Muscle of leg (tissue), 16 donors: ENCODE results near the gene SLC38A7. TPM values are rescaled to one million over a fixed set of nuclear protein-coding genes. Genes with fewer than 3 reads are reported as not detected.

Experiments
- DNase-seq: peaks from one replicate; pipeline ENCODE4 v3.0.0; 2013
- H3K27ac ChIP-seq: one replicate; pipeline ENCODE4 v1.5.1; 2013; ENCODE audit warnings: mild to moderate bottlenecking, low read length, control low read depth
- H3K27me3 ChIP-seq: one replicate; pipeline ENCODE4 v1.6.1; 2013; ENCODE audit warnings: low read length; ENCODE audit not compliant: control insufficient read depth, insufficient read depth
- H3K36me3 ChIP-seq: one replicate; pipeline ENCODE4 v1.6.1; 2013; ENCODE audit warnings: low read length; ENCODE audit not compliant: control insufficient read depth, insufficient read depth
- H3K4me1 ChIP-seq: one replicate; pipeline ENCODE4 v1.6.1; 2013; ENCODE audit warnings: low read length; ENCODE audit not compliant: control insufficient read depth, insufficient read depth
- H3K4me3 ChIP-seq: one replicate; pipeline ENCODE4 v1.5.1; 2013; ENCODE audit warnings: low read length, control low read depth
- H3K9me3 ChIP-seq: replicated peaks from 2 replicates; pipeline ENCODE4 v1.6.1; 2013; ENCODE audit warnings: low read depth, low read length; ENCODE audit not compliant: control insufficient read depth
- WGBS: methylation state at CpG from one replicate; pipeline ENCODE4 v1.1.5; 2013; ENCODE audit warnings: missing lambda C conversion rate; ENCODE audit not compliant: insufficient coverage; 5-methylcytosine and 5-hydroxymethylcytosine counted together
- long read RNA-seq, 11 donors: transcript quantifications; one replicate each; lab custom pipeline, GENCODE V29; 2026
- polyA plus RNA-seq, 8 donors: library from polyadenylated mRNA; unstranded; fragments of 120-200 nt; gene quantifications; one replicate each; pipeline versions ENCODE4 v1.2.1 to v1.2.3, GENCODE V29; 2013; ENCODE audit warnings: inconsistent platforms in 1 of 8, low replicate concordance in 1 of 8; ENCODE audit not compliant: insufficient read length in 8 of 8, insufficient read depth in 1 of 8
- total RNA-seq: library from RNA; stranded (reverse); fragments of 120-200 nt; gene quantifications from one replicate; pipeline ENCODE4 v1.2.4, GENCODE V29; 2013

The SLC38A7 gene, protein sequence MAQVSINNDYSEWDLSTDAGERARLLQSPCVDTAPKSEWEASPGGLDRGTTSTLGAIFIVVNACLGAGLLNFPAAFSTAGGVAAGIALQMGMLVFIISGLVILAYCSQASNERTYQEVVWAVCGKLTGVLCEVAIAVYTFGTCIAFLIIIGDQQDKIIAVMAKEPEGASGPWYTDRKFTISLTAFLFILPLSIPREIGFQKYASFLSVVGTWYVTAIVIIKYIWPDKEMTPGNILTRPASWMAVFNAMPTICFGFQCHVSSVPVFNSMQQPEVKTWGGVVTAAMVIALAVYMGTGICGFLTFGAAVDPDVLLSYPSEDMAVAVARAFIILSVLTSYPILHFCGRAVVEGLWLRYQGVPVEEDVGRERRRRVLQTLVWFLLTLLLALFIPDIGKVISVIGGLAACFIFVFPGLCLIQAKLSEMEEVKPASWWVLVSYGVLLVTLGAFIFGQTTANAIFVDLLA
- total RNA-seq (5.8 TPM), polyA plus RNA-seq (10 to 100 TPM in 1 of 8 donors, 1 to 10 TPM in 7; 6.3 to 10.1 (median 8.0) TPM)
- long read RNA-seq, donor 1, full-length matches to known transcripts, result 2 of 2 reads
- long read RNA-seq, donor 1, partial matches to known transcripts, result 0 of 2 reads
- long read RNA-seq, donor 1, other reads (novel, unspliced or antisense), result 0 of 2 reads
- long read RNA-seq, donor 2, full-length matches to known transcripts, result 1 of 1 reads
- long read RNA-seq, donor 2, partial matches to known transcripts, result 0 of 1 reads
- long read RNA-seq, donor 2, other reads (novel, unspliced or antisense), result 0 of 1 reads
- long read RNA-seq, donor 3, full-length matches to known transcripts, result 2 of 2 reads
- long read RNA-seq, donor 3, partial matches to known transcripts, result 0 of 2 reads
- long read RNA-seq, donor 3, other reads (novel, unspliced or antisense), result 0 of 2 reads
- long read RNA-seq, donor 4, full-length matches to known transcripts, result 1 of 1 reads
- long read RNA-seq, donor 4, partial matches to known transcripts, result 0 of 1 reads
- long read RNA-seq, donor 4, other reads (novel, unspliced or antisense), result 0 of 1 reads
- long read RNA-seq, donor 5, full-length matches to known transcripts, result 5 of 5 reads
- long read RNA-seq, donor 5, partial matches to known transcripts, result 0 of 5 reads
- long read RNA-seq, donor 5, other reads (novel, unspliced or antisense), result 0 of 5 reads
- long read RNA-seq, donor 6, full-length matches to known transcripts, result 2 of 2 reads
- long read RNA-seq, donor 6, partial matches to known transcripts, result 0 of 2 reads
- long read RNA-seq, donor 6, other reads (novel, unspliced or antisense), result 0 of 2 reads
- long read RNA-seq, donor 7, full-length matches to known transcripts, result 3 of 3 reads
- long read RNA-seq, donor 7, partial matches to known transcripts, result 0 of 3 reads
- long read RNA-seq, donor 7, other reads (novel, unspliced or antisense), result 0 of 3 reads
- long read RNA-seq, donor 8, result 0 reads
- long read RNA-seq, donor 9, full-length matches to known transcripts, result 2 of 2 reads
- long read RNA-seq, donor 9, partial matches to known transcripts, result 0 of 2 reads
- long read RNA-seq, donor 9, other reads (novel, unspliced or antisense), result 0 of 2 reads
- long read RNA-seq, donor 10, full-length matches to known transcripts, result 4 of 4 reads
- long read RNA-seq, donor 10, partial matches to known transcripts, result 0 of 4 reads
- long read RNA-seq, donor 10, other reads (novel, unspliced or antisense), result 0 of 4 reads
- long read RNA-seq, donor 11, result 0 reads

DNA sequence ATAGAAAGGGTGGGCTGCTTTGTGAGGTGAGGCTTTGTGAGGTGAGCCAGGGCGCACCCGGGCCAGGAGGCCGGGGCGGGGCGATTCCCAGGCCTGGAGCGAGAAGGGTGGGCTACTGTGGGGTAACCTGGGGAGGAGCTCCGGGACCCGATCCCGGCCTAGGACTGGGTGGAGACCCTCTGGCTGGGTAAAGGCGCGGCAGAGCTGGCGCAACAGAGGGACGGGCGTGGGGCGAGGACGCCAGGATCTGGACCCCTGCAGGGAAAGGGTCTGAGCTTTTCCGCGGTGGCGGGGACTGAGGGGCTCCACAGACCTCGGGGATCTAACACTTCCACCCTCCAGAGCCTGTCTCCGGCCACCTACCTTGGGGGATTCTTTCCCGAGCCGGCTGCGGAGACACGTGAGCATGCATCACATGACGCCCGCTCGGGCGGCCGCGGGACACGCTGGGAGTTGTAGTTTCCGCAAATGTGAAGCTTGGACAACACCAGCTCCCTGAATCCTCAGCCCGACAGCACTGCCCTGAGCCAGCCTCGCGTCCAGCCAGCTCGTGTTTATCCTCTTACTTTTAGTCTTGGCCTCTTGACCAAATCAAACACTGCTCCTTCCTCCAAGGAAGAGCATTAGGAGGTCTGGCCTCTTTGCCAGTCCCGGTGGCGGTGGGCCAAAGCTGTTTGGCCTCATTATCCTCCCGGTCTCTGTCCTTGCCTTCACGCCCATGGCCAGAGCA, at the start of gene SLC38A7:
SLC38A7 (minus strand) TSS at position 417 of the 730 bp plus-strand sequence. CDS start 4,644 bp downstream, outside the sequence.
- no peaks in the 10 kb centered on the region for H3K27me3 ChIP-seq
- 4% methylated on average over 40 of the region's 41 CpGs for WGBS
- H3K36me3 ChIP-seq, result peaks cover 6% of the 10 kb centered on the region
- peak within 1 kb of the TSS; percentile 92 for H3K4me3 ChIP-seq
- no peaks in the 10 kb centered on the region for H3K9me3 ChIP-seq
- H3K27ac ChIP-seq, result peak within 1 kb of the TSS; percentile 52
- peak; percentile 92 for DNase-seq
- H3K4me1 ChIP-seq, result peaks cover 17% of the 10 kb centered on the region

DNA sequence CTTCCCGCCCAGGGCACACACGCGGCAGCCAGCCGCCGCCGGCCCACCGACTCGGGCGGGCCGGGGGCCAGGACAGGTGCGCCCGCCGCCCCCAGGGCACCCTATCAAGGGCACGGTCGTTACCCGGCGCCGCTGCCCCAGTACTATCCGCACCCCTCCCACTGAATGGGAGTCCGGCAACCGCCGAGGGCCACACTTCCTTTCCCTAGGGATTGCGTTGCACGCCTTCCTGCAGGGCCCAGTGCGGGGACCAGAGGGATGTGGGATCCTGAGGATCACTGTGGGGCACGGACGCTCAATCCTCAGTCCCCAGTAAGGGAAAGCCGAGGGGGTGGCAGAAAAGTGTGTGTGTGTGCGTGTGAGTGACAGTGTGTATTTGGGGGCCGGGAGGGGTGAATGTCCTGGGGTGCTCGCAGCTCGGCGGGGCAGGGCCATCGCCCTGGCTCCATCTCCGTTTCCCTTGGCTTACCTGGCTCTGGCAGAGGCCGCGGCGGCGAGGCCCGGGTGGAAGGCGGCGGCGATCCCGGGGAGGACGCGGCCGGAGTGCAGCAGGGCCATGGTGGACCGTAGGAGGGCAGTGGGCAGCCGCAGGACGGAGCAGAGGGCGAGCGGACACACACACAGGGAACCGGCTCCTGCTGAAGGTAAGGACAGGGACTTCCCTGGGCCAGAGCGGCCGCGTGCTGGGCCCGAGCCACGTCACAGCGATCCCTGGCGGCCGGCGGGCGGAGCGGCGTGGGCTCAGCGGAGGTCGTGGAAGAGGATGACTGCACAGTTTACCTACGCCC, 49.3 kb upstream of the SLC38A7 start, which contains the start of gene GOT2:
GOT2 (minus strand) TSS at position 646 of the 788 bp plus-strand sequence; CDS start at position 558, 88 bp downstream.
- Histone ChIP-seq H3K4me1 (peaks cover 15% of the 10 kb centered on the region), H3K9me3 (no peaks in the 10 kb centered on the region), H3K4me3 (peak within 1 kb of the TSS; percentile 59), H3K27me3 (no peaks in the 10 kb centered on the region), H3K27ac (peak within 1 kb of the TSS; percentile 15), H3K36me3 (no peaks in the 10 kb centered on the region)
- under 1% methylated on average over 64 of the region's 68 CpGs for WGBS
- DNase-seq, result peak; percentile 90

DNA sequence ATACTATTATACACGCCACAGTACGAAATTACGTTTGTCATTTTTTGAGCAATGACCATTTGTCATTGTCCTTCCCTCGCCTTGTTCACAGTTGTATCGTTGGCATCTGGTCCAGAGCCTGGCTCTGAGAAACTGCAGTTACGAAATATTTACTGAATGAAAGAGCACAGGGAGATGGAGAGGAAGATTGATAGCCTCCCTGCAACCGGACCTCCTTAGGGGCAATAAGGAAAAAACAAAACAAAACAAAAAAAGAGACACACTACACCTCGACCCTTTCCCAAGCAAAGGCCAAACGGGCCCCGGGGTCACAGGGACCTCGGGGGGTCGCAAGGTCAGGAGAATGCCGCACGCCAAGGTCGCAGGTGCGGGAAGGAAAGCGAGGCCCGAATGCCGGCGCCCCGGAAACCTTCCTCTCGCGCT, 48.7 kb upstream of the SLC38A7 start:
- Histone ChIP-seq H3K4me1 (peaks cover 15% of the 10 kb centered on the region), H3K9me3 (no peaks in the 10 kb centered on the region), H3K36me3 (no peaks in the 10 kb centered on the region), H3K4me3 (peak overlapping the region; percentile 59), H3K27ac (no peak overlapping the region), H3K27me3 (no peaks in the 10 kb centered on the region)
- WGBS, result 2% methylated on average over 19 of the region's 23 CpGs
- peak; percentile 22 for DNase-seq

DNA sequence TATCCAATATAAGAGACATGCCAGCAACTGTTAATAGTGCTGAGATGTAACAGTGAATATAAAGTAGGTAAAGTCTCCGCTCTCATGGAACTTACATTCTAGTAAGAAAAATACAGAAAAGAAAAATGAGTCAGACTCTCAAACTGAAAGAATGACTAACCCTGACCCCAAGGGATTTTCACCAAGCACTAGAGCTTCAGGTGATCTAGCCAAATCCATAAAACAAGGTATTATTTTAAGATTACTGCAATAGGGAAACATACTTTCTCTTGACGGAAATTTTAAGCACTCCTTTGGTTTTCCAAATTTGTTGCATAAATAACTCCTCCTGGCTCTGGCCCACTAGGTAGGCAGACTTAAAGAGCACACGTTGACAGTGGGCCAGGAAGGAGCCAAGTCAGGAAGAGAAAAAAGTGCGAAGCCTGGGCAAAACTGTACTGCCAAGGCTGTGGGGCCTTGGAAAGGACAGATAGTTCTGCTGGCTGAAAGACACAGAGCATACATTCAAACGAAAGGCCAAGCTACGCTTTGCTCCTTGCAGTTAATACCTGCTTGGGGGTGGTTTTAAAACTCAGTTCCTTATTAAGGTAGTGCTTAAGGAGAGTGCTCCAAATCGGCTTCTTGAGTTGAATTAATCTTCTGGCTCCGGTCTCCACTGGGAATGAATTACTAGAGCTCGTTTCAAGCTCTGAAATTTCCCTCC, 48.1 kb upstream of the SLC38A7 start:
- Histone ChIP-seq H3K27me3 (no peaks in the 10 kb centered on the region), H3K36me3 (no peaks in the 10 kb centered on the region), H3K4me3 (peak overlapping the region; percentile 59), H3K4me1 (peaks cover 15% of the 10 kb centered on the region), H3K27ac (no peak overlapping the region), H3K9me3 (no peaks in the 10 kb centered on the region)
- WGBS, result 31% methylated on average over 3 of the region's 9 CpGs
- peak; percentile 42 for DNase-seq

DNA sequence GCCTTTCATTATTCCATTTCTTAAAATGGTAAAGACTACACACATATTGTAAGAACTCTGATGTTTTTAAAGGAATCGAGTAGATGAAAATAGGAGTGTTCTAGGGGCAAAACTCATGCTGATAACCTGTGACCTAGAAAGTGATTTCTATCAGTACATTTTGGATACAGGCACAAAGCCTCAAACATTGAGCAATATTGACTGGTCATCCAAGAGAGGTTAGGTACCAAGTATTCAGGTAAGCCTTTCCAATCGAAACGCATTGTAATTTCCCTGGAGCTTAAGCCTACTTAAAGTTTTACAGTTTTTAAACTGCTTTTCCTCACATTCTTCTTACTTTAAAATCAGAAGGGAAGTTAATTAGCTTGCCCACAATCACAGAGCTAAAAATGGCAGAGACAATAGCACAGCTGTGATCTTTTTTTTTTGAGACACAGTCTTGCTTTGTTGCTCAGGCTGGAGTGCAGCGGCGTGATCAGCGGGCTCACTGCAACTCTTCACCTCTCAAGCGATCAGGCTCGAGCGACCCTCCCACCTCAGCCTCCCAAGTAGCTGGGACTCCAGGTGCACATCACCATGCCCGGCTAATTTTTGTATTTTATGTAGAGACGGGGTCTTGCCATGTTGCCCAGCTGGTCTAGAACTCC, 46.3 kb upstream of the SLC38A7 start:
- 86% methylated on average over 7 of the region's 11 CpGs for WGBS
- H3K4me3 ChIP-seq, result no peak overlapping the region
- H3K9me3 ChIP-seq, result no peaks in the 10 kb centered on the region
- no peaks in the 10 kb centered on the region for H3K36me3 ChIP-seq
- H3K27ac ChIP-seq, result no peak overlapping the region
- no peak for DNase-seq
- no peaks in the 10 kb centered on the region for H3K27me3 ChIP-seq
- peaks cover 15% of the 10 kb centered on the region for H3K4me1 ChIP-seq

DNA sequence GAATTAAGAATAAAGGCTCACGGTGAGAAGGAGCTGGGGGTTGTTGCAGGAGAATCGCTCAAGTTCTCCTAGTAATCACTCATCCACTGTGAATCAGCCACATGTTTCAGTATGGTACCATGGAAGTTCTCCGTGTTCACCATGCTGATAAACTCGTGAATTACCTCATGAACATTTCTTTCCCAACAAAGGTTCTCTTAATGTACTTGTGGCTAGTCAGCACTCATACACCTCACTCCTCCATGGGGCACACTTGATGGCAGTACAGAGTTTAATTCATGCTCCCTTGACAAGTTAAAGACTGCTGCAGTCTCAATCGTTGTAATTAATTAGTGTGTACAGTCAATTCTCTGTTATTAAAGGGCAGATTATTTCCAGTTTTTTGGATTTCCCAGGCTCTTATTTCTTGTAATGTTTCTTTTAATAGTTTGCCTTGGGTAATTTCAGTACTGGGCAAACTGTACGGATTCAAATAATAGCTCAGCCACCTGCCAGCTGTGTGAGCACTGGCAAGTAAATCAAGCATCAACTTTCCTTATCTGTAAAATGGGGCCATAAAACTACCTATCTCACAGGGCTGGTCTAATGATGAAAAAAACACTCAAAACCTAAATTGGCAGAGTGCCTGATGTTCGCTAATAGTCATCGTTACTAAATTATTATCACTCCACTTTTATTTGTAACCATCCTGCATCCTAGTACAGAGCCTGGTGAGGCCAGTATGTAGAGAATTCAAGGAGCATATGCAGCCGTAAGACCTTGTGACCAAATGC, 43.4 kb upstream of the SLC38A7 start:
- H3K36me3 ChIP-seq, result peaks cover 4% of the 10 kb centered on the region
- 94% methylated on average over 7 of the region's 9 CpGs for WGBS
- peaks cover 7% of the 10 kb centered on the region for H3K4me1 ChIP-seq
- no peaks in the 10 kb centered on the region for H3K9me3 ChIP-seq
- H3K4me3 ChIP-seq, result no peak overlapping the region
- H3K27ac ChIP-seq, result no peak overlapping the region
- DNase-seq, result no peak
- H3K27me3 ChIP-seq, result no peaks in the 10 kb centered on the region

DNA sequence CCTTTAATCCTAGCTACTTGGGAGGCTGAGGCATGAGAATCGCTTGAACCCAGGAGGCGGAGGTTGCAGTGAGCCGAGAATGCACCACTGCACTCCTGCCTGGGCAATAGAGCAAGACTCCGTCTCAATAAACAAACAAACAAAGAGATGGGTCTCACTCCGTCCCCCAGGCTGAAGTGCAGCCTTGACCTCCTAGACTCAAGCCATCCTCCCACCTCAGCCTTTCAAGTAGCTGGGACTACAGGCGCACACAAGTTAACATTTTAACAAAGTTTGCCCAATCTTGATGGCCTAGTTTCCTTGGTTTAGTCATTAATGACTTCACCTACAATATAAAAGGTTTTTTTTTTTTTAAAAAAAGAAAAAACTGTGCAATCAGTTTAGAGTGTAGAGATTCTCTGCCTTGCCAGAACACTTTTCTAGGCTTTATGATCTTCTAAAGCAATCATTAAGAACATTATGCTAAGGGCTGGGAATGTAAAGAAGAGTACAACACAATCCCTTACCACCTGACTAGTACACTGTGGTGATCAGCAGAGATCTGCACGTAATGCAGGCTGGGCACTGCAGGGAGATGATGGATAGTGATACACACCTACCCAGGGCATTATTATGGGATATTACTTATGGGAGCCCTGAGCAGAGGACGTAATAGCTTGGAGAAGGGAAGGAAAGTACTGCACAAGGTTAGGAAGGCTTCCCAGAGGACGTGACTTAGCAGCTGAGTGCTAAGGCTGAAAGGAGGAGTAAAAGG, 42.6 kb upstream of the SLC38A7 start:
- WGBS, result 92% methylated on average over 6 of the region's 9 CpGs
- DNase-seq, result no peak
- no peak overlapping the region for H3K4me3 ChIP-seq
- no peaks in the 10 kb centered on the region for H3K9me3 ChIP-seq
- no peak overlapping the region for H3K27ac ChIP-seq
- no peaks in the 10 kb centered on the region for H3K27me3 ChIP-seq
- peaks cover 4% of the 10 kb centered on the region for H3K36me3 ChIP-seq
- H3K4me1 ChIP-seq, result peaks cover 3% of the 10 kb centered on the region
